Measurements from ENCODE around the gene SNX22.

- TF ChIP-seq EZH2 (IDR thresholded peaks at IDR 0.05; ENCODE audit: low read length): no peak
- no peak for TF ChIP-seq CTCF (optimal IDR thresholded peaks at IDR 0.05 in 1 of 3, IDR thresholded peaks at IDR 0.05 in 1 of 3, conservative IDR thresholded peaks at IDR 0.05 in 1 of 3; ENCODE audit: extremely low read depth in 1 of 3, insufficient read depth in 2 of 3, low read length in 3 of 3)
Measured at GRCh38 chr15:64107337-64107736, 44.2 kb upstream of the SNX22 start.
